D721Med (cell line): ENCODE measurements around the gene ITGB8.

Experiments used
- DNase-seq: peaks from one replicate; pipeline ENCODE4 v3.0.0; 2011; ENCODE audit warnings: low spot score; ENCODE audit not compliant: insufficient read length
- FAIRE-seq: peaks from 2 replicates; lab custom pipeline; 2011; peaks lifted over from hg19 to GRCh38; lab: Jason Lieb, UNC
- CTCF ChIP-seq: IDR thresholded peaks from 2 replicates; pipeline ENCODE4 v1.5.1; 2012; ENCODE audit warnings: mild to moderate bottlenecking, control low read depth; ENCODE audit not compliant: insufficient read depth; ENCODE audit errors: missing control alignments

Gene ITGB8

GRCh38 chr7:20316706-20317105 is 14.0 kb upstream of the ITGB8 start:
- FAIRE-seq (no peak), DNase-seq (no peak)
- no peak for TF ChIP-seq CTCF

GRCh38 chr7:20317413-20317812 is 13.3 kb upstream of the ITGB8 start:
- DNase-seq (no peak), FAIRE-seq (no peak)
- TF ChIP-seq CTCF, result no peak

- FAIRE-seq, result no peak
- no peak for DNase-seq
- no peak for TF ChIP-seq CTCF
Measured at GRCh38 chr7:20318933-20319332, 11.8 kb upstream of the ITGB8 start.

- FAIRE-seq (no peak), DNase-seq (no peak)
- no peak for TF ChIP-seq CTCF
Measured at GRCh38 chr7:20320322-20320721, 10.4 kb upstream of the ITGB8 start.

GRCh38 chr7:20320786-20321185 is 9.9 kb upstream of the ITGB8 start:
- FAIRE-seq, result no peak
- TF ChIP-seq CTCF, result no peak
- DNase-seq, result no peak

GRCh38 chr7:20323595-20323994 is 7.1 kb upstream of the ITGB8 start:
- no peak for DNase-seq
- FAIRE-seq, result no peak
- no peak for TF ChIP-seq CTCF

GRCh38 chr7:20326342-20326741 is 4.4 kb upstream of the ITGB8 start:
- DNase-seq, result no peak
- TF ChIP-seq CTCF, result no peak
- FAIRE-seq, result no peak
